Nephron progenitor cell (in vitro differentiated cells): ENCODE results near the gene LNPEP.
A peak's percentile ranks its signal among the peaks of the same experiment; 100 is the strongest.

Source experiments
- DNase-seq: peaks from one replicate; pipeline ENCODE4 v3.0.0; 2021
- H3K27ac Mint-ChIP-seq: 2 replicates; pipeline ENCODE4 v1.8.0; 2021; ENCODE audit warnings: mild to moderate bottlenecking, moderate library complexity, mixed read lengths
- H3K27me3 Mint-ChIP-seq: 2 replicates; pipeline ENCODE4 v1.8.0; 2021; ENCODE audit warnings: mild to moderate bottlenecking, low read depth, mixed read lengths; ENCODE audit not compliant: poor library complexity
- H3K36me3 Mint-ChIP-seq: 2 replicates; pipeline ENCODE4 v1.8.0; 2021; ENCODE audit warnings: low read depth, mixed read lengths
- H3K4me1 Mint-ChIP-seq: 2 replicates; pipeline ENCODE4 v1.8.0; 2021; ENCODE audit warnings: mixed read lengths
- H3K4me3 Mint-ChIP-seq: 2 replicates; pipeline ENCODE4 v1.8.0; 2021; ENCODE audit warnings: mild to moderate bottlenecking, moderate library complexity, mixed read lengths
- H3K9me3 Mint-ChIP-seq: 2 replicates; pipeline ENCODE4 v1.8.0; 2021; ENCODE audit warnings: mild to moderate bottlenecking, moderate library complexity, mixed read lengths
- CTCF ChIP-seq: fragments of 200-600 bp; sonication (generic); IDR thresholded peaks from 2 replicates; pipeline ENCODE4 v1.5.0; 2021; ENCODE audit warnings: antibody characterized with exemption

LNPEP gene

GRCh38 chr5:96972599-96973334 is 36.9 kb downstream of the LNPEP start:
- H3K4me3 Mint-ChIP-seq, result no peak overlapping the region

DNA sequence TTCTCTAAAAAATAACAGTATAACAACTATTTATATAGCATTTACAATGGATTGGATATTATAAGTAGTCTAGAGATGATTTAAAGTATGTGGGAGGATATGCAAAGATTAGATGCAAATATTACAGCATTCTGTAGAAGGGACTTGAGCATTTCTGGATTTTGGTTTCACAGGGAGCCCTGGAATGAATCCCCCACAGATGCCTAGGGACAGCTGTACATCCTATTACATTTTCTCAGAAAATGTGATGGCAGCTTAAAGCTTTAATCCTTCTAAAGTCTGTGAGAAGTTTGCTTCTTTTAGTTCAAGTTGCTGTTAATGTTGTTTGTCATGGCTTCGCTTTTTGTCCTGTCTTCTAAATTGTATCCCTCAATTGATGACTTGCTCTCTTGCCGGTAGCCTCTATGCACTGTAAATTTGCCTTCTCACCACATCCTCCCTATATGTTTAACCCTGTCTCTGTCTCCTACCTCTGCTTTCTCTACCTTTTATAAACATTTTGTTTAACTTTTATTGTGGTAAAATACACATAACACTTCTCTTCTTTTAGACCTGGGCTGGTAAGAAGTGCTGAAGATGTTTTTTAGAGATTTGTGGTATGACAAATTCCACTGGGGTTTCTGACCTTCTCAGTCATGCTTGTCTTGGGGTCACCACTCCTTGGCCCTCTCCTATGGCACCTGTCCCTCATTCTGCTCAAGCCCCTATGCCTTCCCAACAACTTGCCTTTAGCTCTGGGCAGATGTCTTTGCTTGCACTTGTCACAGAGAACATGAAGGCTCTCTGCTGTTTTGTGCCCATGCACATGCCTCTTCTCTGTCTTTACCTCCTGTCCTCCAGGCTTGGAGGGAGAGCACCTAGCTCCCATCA is 37.9 kb downstream of the LNPEP start:
- DNase-seq, result no peak
- TF ChIP-seq CTCF, result no peak
- H3K27ac Mint-ChIP-seq, result no peak overlapping the region
- H3K4me1 Mint-ChIP-seq, result peaks cover 18% of the 10 kb centered on the region
- H3K9me3 Mint-ChIP-seq, result no peaks in the 10 kb centered on the region
- peaks cover under 1% of the 10 kb centered on the region for H3K36me3 Mint-ChIP-seq
- no peaks in the 10 kb centered on the region for H3K27me3 Mint-ChIP-seq
- H3K4me3 Mint-ChIP-seq, result no peak overlapping the region

More at GRCh38 chr5:96972599-96973334, 36.9 kb downstream of the LNPEP start:
- TF ChIP-seq CTCF, result no peak
- Mint-ChIP-seq H3K4me1 (peaks cover 24% of the 10 kb centered on the region), H3K9me3 (no peaks in the 10 kb centered on the region), H3K36me3 (no peaks in the 10 kb centered on the region), H3K27me3 (no peaks in the 10 kb centered on the region), H3K27ac (peak overlapping the region; percentile 20)
- DNase-seq, result no peak

DNA sequence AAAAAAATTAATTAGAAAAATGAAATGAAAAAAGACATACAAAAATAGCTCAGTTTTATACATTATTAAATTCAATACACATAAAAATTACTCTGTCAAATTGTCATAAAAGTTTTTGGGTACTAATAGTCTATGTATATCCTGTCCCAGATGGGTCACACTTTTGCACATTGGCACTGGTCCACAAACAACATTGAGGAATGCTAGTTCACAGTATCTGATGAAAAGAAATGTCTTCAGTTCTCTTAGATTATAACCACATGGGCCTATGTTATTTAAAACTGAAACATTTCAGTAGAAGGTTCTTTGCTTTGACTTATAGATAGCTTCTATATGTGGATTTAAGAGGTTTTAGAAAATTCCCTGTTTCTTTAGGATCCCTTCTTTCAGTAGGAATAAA is 39.8 kb downstream of the LNPEP start:
- Mint-ChIP-seq H3K27me3 (no peaks in the 10 kb centered on the region), H3K9me3 (no peaks in the 10 kb centered on the region), H3K4me3 (no peak overlapping the region), H3K4me1 (peaks cover 18% of the 10 kb centered on the region), H3K27ac (no peak overlapping the region), H3K36me3 (peaks cover 16% of the 10 kb centered on the region)
- DNase-seq, result no peak
- TF ChIP-seq CTCF, result no peak

- H3K27ac Mint-ChIP-seq, result no peak overlapping the region
- H3K4me3 Mint-ChIP-seq, result no peak overlapping the region
- H3K9me3 Mint-ChIP-seq, result no peaks in the 10 kb centered on the region
- TF ChIP-seq CTCF, result no peak
- peaks cover 20% of the 10 kb centered on the region for H3K36me3 Mint-ChIP-seq
- H3K4me1 Mint-ChIP-seq, result peaks cover 18% of the 10 kb centered on the region
- DNase-seq, result no peak
- no peaks in the 10 kb centered on the region for H3K27me3 Mint-ChIP-seq
These were observed 41.3 kb downstream of the LNPEP start for GRCh38 chr5:96977228-96977627.

- no peak overlapping the region for H3K4me3 Mint-ChIP-seq
- H3K9me3 Mint-ChIP-seq, result no peaks in the 10 kb centered on the region
- H3K27me3 Mint-ChIP-seq, result no peaks in the 10 kb centered on the region
- H3K4me1 Mint-ChIP-seq, result peaks cover 6% of the 10 kb centered on the region
- TF ChIP-seq CTCF, result no peak
- H3K36me3 Mint-ChIP-seq, result peaks cover 20% of the 10 kb centered on the region
- H3K27ac Mint-ChIP-seq, result no peak overlapping the region
- no peak for DNase-seq
These were observed 43.1 kb downstream of the LNPEP start for GRCh38 chr5:96978812-96979449.
